WTC11 (cell line): ENCODE measurements around the gene LRIF1. TPM values are rescaled to one million over a fixed set of nuclear protein-coding genes. Genes with fewer than 3 reads are reported as not detected.

Experiments
- AR ChIP-seq: fragments of 250-450 bp; sonication (Bioruptor Pico); IDR thresholded peaks from 2 replicates; pipeline ENCODE4 v1.9.0; 2021; ENCODE audit warnings: mild to moderate bottlenecking
- ATF1 ChIP-seq: sonication (generic); formaldehyde crosslinking; IDR thresholded peaks from 2 replicates; pipeline ENCODE4 v1.8.1; 2023; ENCODE audit warnings: mild to moderate bottlenecking, moderate library complexity, missing genetic modification reagents
- ATF6 ChIP-seq: sonication (generic); formaldehyde crosslinking; IDR thresholded peaks from 2 replicates; pipeline ENCODE4 v1.8.1; 2023; ENCODE audit warnings: mild to moderate bottlenecking, missing genetic modification reagents
- CREM ChIP-seq: sonication (generic); formaldehyde crosslinking; IDR thresholded peaks from 2 replicates; pipeline ENCODE4 v1.8.1; 2022; ENCODE audit warnings: mild to moderate bottlenecking, missing genetic modification reagents, moderate library complexity
- E2F1 ChIP-seq: sonication (generic); formaldehyde crosslinking; IDR thresholded peaks from 2 replicates; pipeline ENCODE4 v1.8.0; 2022; ENCODE audit warnings: mild to moderate bottlenecking, missing genetic modification reagents
- ERG ChIP-seq: fragments of 250-450 bp; sonication (Bioruptor Pico); IDR thresholded peaks from 2 replicates; pipeline ENCODE4 v1.8.0; 2021; ENCODE audit warnings: mild to moderate bottlenecking
- FOXP1 ChIP-seq: sonication (generic); formaldehyde crosslinking; IDR thresholded peaks from 2 replicates; pipeline ENCODE4 v1.8.0; 2022; ENCODE audit warnings: missing genetic modification reagents, mild to moderate bottlenecking, moderate library complexity, borderline replicate concordance
- MYBL2 ChIP-seq: sonication (generic); formaldehyde crosslinking; IDR thresholded peaks from 2 replicates; pipeline ENCODE4 v1.8.1; 2023; ENCODE audit warnings: mild to moderate bottlenecking, moderate library complexity, missing genetic modification reagents
- RELA ChIP-seq: sonication (generic); formaldehyde crosslinking; IDR thresholded peaks from 2 replicates; pipeline ENCODE4 v1.8.1; 2022; ENCODE audit warnings: missing genetic modification reagents, mild to moderate bottlenecking, borderline replicate concordance
- TCF7 ChIP-seq: sonication (generic); formaldehyde crosslinking; IDR thresholded peaks from 2 replicates; pipeline ENCODE4 v1.8.0; 2022; ENCODE audit warnings: mild to moderate bottlenecking, low read depth, missing genetic modification reagents, moderate library complexity
- TEAD1 ChIP-seq: sonication (generic); formaldehyde crosslinking; IDR thresholded peaks from 2 replicates; pipeline ENCODE4 v1.8.0; 2022; ENCODE audit warnings: mild to moderate bottlenecking, missing genetic modification reagents
- TP53 ChIP-seq: sonication (generic); formaldehyde crosslinking; IDR thresholded peaks from 2 replicates; pipeline ENCODE4 v1.8.1; 2023; ENCODE audit warnings: mild to moderate bottlenecking, missing genetic modification reagents
- ZMAT4 ChIP-seq: fragments of 250-450 bp; sonication (Bioruptor Pico); IDR thresholded peaks from 2 replicates; pipeline ENCODE4 v1.9.0; 2021; ENCODE audit warnings: mild to moderate bottlenecking
- ZNF232 ChIP-seq: sonication (generic); formaldehyde crosslinking; IDR thresholded peaks from 2 replicates; pipeline ENCODE4 v1.8.0; 2022; ENCODE audit warnings: mild to moderate bottlenecking, missing genetic modification reagents
- ZNF423 ChIP-seq: fragments of 250-450 bp; sonication (Bioruptor Pico); IDR thresholded peaks from 2 replicates; pipeline ENCODE4 v2.1.2; 2022; ENCODE audit warnings: mild to moderate bottlenecking, moderate library complexity
- total RNA-seq: library from RNA; stranded (reverse); gene quantifications from 3 replicates; pipeline ENCODE4 v1.2.3, GENCODE V29; 2021
- TF ChIP-seq, protein P1 (sequence below): sonication (generic); formaldehyde crosslinking; IDR thresholded peaks from 2 replicates; pipeline ENCODE4 v1.8.1; 2023; ENCODE audit warnings: mild to moderate bottlenecking, missing genetic modification reagents
- TF ChIP-seq, protein P2 (sequence below): fragments of 250-450 bp; sonication (Bioruptor Pico); IDR thresholded peaks from 2 replicates; pipeline ENCODE4 v1.9.0; 2021; ENCODE audit warnings: moderate library complexity, mild to moderate bottlenecking, inconsistent platforms, borderline replicate concordance
- TF ChIP-seq, protein P3 (sequence below): fragments of 200-600 bp; IDR thresholded peaks from 2 replicates; pipeline ENCODE4 v1.8.0; 2022; ENCODE audit warnings: antibody characterized with exemption
- TF ChIP-seq, protein P4 (sequence below): sonication (generic); formaldehyde crosslinking; IDR thresholded peaks from 2 replicates; pipeline ENCODE4 v1.8.0; 2023; ENCODE audit warnings: mild to moderate bottlenecking, missing genetic modification reagents
- TF ChIP-seq, protein P5 (sequence below): fragments of 250-450 bp; sonication (Bioruptor Pico); IDR thresholded peaks from 2 replicates; pipeline ENCODE4 v2.1.2; 2022; ENCODE audit warnings: mild to moderate bottlenecking, moderate library complexity

The LRIF1 gene
- total RNA-seq, 1 experiment from 2014 or later: 17.2 TPM

GRCh38 chr1:110963691-110964454, at the start of gene LRIF1 (continued):
- peak; percentile 53; the same call in 1 of the 2 replicates for TF ChIP-seq FOXP1 (CRISPR knock-in tag)
- no peak for TF ChIP-seq ZNF423 (CRISPR knock-in tag)
- no peak for TF ChIP-seq TCF7 (CRISPR knock-in tag)
- TF ChIP-seq ERG (CRISPR knock-in tag): no peak
- TF ChIP-seq, protein P1, sequence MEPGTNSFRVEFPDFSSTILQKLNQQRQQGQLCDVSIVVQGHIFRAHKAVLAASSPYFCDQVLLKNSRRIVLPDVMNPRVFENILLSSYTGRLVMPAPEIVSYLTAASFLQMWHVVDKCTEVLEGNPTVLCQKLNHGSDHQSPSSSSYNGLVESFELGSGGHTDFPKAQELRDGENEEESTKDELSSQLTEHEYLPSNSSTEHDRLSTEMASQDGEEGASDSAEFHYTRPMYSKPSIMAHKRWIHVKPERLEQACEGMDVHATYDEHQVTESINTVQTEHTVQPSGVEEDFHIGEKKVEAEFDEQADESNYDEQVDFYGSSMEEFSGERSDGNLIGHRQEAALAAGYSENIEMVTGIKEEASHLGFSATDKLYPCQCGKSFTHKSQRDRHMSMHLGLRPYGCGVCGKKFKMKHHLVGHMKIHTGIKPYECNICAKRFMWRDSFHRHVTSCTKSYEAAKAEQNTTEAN (CRISPR knock-in tag): no peak
- TF ChIP-seq RELA (CRISPR knock-in tag): no peak
- TF ChIP-seq, protein P2, sequence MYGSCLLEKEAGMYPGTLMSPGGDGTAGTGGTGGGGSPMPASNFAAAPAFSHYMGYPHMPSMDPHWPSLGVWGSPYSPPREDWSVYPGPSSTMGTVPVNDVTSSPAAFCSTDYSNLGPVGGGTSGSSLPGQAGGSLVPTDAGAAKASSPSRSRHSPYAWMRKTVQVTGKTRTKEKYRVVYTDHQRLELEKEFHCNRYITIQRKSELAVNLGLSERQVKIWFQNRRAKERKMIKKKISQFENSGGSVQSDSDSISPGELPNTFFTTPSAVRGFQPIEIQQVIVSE (CRISPR knock-in tag): no peak
- no peak for TF ChIP-seq TEAD1
- TF ChIP-seq, protein P3, sequence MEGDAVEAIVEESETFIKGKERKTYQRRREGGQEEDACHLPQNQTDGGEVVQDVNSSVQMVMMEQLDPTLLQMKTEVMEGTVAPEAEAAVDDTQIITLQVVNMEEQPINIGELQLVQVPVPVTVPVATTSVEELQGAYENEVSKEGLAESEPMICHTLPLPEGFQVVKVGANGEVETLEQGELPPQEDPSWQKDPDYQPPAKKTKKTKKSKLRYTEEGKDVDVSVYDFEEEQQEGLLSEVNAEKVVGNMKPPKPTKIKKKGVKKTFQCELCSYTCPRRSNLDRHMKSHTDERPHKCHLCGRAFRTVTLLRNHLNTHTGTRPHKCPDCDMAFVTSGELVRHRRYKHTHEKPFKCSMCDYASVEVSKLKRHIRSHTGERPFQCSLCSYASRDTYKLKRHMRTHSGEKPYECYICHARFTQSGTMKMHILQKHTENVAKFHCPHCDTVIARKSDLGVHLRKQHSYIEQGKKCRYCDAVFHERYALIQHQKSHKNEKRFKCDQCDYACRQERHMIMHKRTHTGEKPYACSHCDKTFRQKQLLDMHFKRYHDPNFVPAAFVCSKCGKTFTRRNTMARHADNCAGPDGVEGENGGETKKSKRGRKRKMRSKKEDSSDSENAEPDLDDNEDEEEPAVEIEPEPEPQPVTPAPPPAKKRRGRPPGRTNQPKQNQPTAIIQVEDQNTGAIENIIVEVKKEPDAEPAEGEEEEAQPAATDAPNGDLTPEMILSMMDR: no peak
- no peak for TF ChIP-seq ATF6 (CRISPR knock-in tag)
- TF ChIP-seq, protein P4, sequence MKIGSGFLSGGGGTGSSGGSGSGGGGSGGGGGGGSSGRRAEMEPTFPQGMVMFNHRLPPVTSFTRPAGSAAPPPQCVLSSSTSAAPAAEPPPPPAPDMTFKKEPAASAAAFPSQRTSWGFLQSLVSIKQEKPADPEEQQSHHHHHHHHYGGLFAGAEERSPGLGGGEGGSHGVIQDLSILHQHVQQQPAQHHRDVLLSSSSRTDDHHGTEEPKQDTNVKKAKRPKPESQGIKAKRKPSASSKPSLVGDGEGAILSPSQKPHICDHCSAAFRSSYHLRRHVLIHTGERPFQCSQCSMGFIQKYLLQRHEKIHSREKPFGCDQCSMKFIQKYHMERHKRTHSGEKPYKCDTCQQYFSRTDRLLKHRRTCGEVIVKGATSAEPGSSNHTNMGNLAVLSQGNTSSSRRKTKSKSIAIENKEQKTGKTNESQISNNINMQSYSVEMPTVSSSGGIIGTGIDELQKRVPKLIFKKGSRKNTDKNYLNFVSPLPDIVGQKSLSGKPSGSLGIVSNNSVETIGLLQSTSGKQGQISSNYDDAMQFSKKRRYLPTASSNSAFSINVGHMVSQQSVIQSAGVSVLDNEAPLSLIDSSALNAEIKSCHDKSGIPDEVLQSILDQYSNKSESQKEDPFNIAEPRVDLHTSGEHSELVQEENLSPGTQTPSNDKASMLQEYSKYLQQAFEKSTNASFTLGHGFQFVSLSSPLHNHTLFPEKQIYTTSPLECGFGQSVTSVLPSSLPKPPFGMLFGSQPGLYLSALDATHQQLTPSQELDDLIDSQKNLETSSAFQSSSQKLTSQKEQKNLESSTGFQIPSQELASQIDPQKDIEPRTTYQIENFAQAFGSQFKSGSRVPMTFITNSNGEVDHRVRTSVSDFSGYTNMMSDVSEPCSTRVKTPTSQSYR (CRISPR knock-in tag): no peak
- TF ChIP-seq, protein P5, sequence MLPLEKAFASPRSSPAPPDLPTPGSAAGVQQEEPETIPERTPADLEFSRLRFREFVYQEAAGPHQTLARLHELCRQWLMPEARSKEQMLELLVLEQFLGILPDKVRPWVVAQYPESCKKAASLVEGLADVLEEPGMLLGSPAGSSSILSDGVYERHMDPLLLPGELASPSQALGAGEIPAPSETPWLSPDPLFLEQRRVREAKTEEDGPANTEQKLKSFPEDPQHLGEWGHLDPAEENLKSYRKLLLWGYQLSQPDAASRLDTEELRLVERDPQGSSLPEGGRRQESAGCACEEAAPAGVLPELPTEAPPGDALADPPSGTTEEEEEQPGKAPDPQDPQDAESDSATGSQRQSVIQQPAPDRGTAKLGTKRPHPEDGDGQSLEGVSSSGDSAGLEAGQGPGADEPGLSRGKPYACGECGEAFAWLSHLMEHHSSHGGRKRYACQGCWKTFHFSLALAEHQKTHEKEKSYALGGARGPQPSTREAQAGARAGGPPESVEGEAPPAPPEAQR (CRISPR knock-in tag): no peak
- TF ChIP-seq TP53 (CRISPR knock-in tag): no peak
- TF ChIP-seq MYBL2: no peak
- no peak for TF ChIP-seq AR
- TF ChIP-seq ZMAT4: no peak
- no peak for TF ChIP-seq E2F1 (CRISPR knock-in tag)
- no peak for TF ChIP-seq ZNF232 (CRISPR knock-in tag)
- TF ChIP-seq ATF1 (CRISPR knock-in tag): no peak
- TF ChIP-seq CREM: peak; percentile 92
